Adipocyte (in vitro differentiated cells): ENCODE measurements around the gene SLC16A12.
"Not testable (repeated sequence)": the region's sequence is repeated elsewhere in the genome, so short reads cannot be mapped to it uniquely, and the experiment has no call there.

ENCODE experiments used
- DNase-seq: peaks from one replicate; pipeline ENCODE4 v3.0.0-alpha.2; 2015; ENCODE audit warnings: low read depth
- H3K27me3 ChIP-seq: replicated peaks from 2 replicates; pipeline ENCODE4 v1.7.0; 2013; ENCODE audit warnings: mild to moderate bottlenecking, low read length, moderate library complexity; ENCODE audit not compliant: control insufficient read depth, insufficient read depth
- H3K36me3 ChIP-seq: 2 replicates; pipeline ENCODE4 v1.7.0; 2013; ENCODE audit warnings: low read length, mild to moderate bottlenecking, moderate library complexity; ENCODE audit not compliant: control insufficient read depth, insufficient read depth, severe bottlenecking
- H3K4me1 ChIP-seq: 2 replicates; pipeline ENCODE4 v1.7.0; 2013; ENCODE audit warnings: mild to moderate bottlenecking, low read length, moderate library complexity; ENCODE audit not compliant: control insufficient read depth, insufficient read depth
- H3K4me3 ChIP-seq: 2 replicates; pipeline ENCODE4 v1.7.0; 2013; ENCODE audit warnings: mild to moderate bottlenecking, low read length, moderate library complexity
- H3K9ac ChIP-seq: 2 replicates; pipeline ENCODE4 v1.7.0; 2013; ENCODE audit warnings: mild to moderate bottlenecking, low read length, moderate library complexity
- H3K9me3 ChIP-seq: 2 replicates; pipeline ENCODE4 v1.7.0; 2013; ENCODE audit warnings: mild to moderate bottlenecking, low read length, moderate library complexity; ENCODE audit not compliant: control insufficient read depth

The SLC16A12 gene

DNA sequence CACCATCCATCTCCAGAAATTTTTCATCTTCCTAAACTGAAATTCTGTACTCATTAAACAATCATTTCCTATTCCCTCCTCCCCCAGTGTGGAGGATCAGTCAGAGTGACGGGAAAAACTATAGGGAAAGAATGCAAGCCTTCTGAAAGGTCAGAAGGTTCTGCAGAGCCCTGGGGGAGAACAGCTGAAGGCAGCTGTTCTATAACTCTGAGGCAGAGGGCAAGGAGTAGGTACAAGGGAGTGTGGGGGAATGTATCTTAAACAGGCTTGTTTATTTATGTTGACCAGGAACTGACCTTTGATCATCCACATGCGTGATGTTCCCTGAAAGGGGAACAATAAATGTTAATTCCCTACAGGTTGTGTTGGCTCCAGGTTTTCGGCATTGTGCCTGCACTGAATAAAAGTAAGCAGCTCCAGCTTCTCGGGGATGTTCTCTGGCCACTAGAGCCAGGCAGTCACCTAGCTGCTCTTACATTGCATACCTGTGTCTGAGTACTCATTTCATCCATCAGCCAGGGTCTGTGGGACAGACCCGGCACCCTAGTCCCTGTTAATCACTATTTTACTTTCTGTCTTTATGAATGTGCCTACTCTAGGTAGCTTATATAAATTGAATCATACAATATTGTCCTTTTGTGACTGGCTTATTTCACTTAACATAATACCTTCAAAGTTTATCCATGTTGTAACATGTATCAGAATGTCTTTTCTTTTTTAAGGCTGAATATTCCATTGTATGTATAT, 137.2 kb downstream of the SLC16A12 start:
- Histone ChIP-seq H3K4me3 (no peak overlapping the region), H3K9me3 (no peaks in the 10 kb centered on the region), H3K27me3 (no peaks in the 10 kb centered on the region), H3K9ac (no peak overlapping the region), H3K4me1 (peaks cover 5% of the 10 kb centered on the region), H3K36me3 (peaks cover 11% of the 10 kb centered on the region)
- DNase-seq, result peak; percentile 28

GRCh38 chr10:89395141-89395540, 140.3 kb downstream of the SLC16A12 start:
- no peaks in the 10 kb centered on the region for H3K27me3 ChIP-seq
- no peaks in the 10 kb centered on the region for H3K9me3 ChIP-seq
- no peak overlapping the region for H3K9ac ChIP-seq
- no peaks in the 10 kb centered on the region for H3K36me3 ChIP-seq
- no peak overlapping the region for H3K4me3 ChIP-seq
- H3K4me1 ChIP-seq, result peaks cover 17% of the 10 kb centered on the region
- no peak for DNase-seq

DNA sequence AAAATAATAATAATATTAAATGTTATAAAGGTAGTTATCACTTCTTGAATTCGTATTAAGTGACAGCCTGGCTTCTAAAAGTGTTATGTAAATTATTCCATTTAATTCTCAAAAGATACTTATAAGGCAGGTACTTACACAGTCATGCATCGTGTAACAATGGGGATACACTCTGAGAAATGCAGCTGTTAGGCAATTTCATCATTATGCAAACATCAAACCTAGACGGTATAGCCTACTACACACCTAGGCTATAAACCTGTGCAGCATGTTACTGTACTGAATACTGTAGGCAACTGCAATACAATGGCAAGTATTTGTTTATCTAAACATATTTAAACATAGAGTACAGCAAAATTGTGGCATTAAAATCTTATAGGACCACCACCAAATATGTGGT, 141.5 kb downstream of the SLC16A12 start:
- DNase-seq, result no peak
- Histone ChIP-seq H3K27me3 (no peaks in the 10 kb centered on the region), H3K9ac (no peak overlapping the region), H3K36me3 (no peaks in the 10 kb centered on the region), H3K9me3 (no peaks in the 10 kb centered on the region), H3K4me1 (peaks cover 17% of the 10 kb centered on the region), H3K4me3 (peak overlapping the region; percentile 92)

- no peaks in the 10 kb centered on the region for H3K9me3 ChIP-seq
- no peaks in the 10 kb centered on the region for H3K36me3 ChIP-seq
- no peaks in the 10 kb centered on the region for H3K27me3 ChIP-seq
- H3K4me3 ChIP-seq, result peak overlapping the region; percentile 92
- peaks cover 17% of the 10 kb centered on the region for H3K4me1 ChIP-seq
- peak; percentile 91 for DNase-seq
- peak overlapping the region; percentile 87 for H3K9ac ChIP-seq
Observed at GRCh38 chr10:89392974-89393373, 142.4 kb downstream of the SLC16A12 start.

DNA sequence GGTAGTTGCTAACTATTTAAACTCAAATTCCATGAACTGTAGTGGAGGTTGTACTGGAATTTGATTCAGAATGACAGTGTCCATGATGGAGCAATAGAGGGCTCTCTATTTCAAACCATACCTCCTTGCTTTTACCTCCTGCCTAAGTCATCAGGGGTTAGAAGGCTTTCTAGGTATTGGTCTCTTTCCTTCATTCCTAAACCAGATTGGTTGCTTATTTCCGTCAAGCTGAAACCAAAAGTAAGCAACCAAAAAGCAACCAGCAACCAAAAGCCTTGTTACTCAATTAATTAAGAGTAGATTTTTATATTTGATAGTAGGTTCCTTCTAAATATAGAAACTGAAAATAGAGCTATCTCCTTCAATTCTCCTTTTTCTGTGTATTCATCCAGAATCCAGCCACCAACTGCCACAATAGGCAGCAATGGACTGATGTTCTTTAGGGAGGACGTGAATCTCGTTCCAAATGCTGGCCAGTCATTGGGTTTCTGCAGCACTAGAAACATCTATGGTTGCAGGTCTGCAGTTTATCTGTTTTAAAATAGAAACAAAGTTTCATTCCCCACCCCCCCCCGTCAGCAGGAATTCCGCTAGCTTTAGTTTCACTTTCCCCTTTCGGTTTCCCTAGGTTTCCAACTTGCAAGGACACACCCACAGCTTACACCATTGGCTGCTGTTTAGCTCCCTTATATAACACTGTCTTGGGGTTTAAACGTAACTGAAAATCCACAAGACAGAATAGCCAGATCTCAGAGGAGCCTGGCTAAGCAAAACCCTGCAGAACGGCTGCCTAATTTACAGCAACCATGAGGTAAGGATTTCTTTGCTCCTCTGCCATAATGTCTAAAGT, 143.3 kb downstream of the SLC16A12 start, which contains the start of gene IFIT1:
Gene IFIT1, plus strand, starts transcription at position 717 of the 850 bp plus-strand sequence. Its CDS starts 90 bp downstream, at position 807.
- Histone ChIP-seq H3K9me3 (no peaks in the 10 kb centered on the region), H3K9ac (peak within 1 kb of the TSS; percentile 87), H3K4me1 (peaks cover 17% of the 10 kb centered on the region), H3K36me3 (no peaks in the 10 kb centered on the region), H3K27me3 (no peaks in the 10 kb centered on the region), H3K4me3 (peak within 1 kb of the TSS; percentile 92)
- peak; percentile 96 for DNase-seq

GRCh38 chr10:89391226-89391576, 144.2 kb downstream of the SLC16A12 start:
- DNase-seq, H3K9me3 ChIP-seq, H3K4me3 ChIP-seq, H3K36me3 ChIP-seq, H3K27me3 ChIP-seq, H3K9ac ChIP-seq: not testable (repeated sequence)
- peaks cover 17% of the 10 kb centered on the region for H3K4me1 ChIP-seq

- Histone ChIP-seq H3K36me3 (no peaks in the 10 kb centered on the region), H3K4me3 (no peak overlapping the region), H3K4me1 (peaks cover 17% of the 10 kb centered on the region), H3K9me3 (no peaks in the 10 kb centered on the region), H3K27me3 (no peaks in the 10 kb centered on the region), H3K9ac (no peak overlapping the region)
- DNase-seq, result no peak
Observed at GRCh38 chr10:89390476-89391225, 144.7 kb downstream of the SLC16A12 start.

DNA sequence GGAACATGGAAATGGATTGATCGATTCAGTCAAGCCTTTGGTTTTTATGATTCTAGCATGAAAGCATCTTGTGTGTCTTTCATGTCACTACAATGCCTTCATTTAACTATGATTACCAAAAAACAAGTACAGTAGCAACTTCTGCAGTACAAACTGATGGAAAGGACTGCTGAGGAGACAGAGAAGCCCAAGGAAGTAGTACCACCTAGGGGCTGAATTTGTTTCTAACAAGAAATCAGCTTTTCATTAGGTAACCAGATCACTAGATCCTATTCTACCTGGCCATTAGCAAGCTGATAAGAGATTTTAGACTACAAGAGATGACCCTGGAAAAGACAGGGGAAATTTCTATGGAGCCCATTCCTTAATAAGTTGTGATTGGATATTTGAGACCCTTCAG, 146.1 kb downstream of the SLC16A12 start:
- no peaks in the 10 kb centered on the region for H3K27me3 ChIP-seq
- H3K4me1 ChIP-seq, result peaks cover 17% of the 10 kb centered on the region
- H3K4me3 ChIP-seq, result no peak overlapping the region
- no peak overlapping the region for H3K9ac ChIP-seq
- H3K36me3 ChIP-seq, result no peaks in the 10 kb centered on the region
- no peaks in the 10 kb centered on the region for H3K9me3 ChIP-seq
- peak; percentile 40 for DNase-seq

- H3K9ac ChIP-seq, result no peak overlapping the region
- no peaks in the 10 kb centered on the region for H3K9me3 ChIP-seq
- H3K4me1 ChIP-seq, result peaks cover 14% of the 10 kb centered on the region
- no peaks in the 10 kb centered on the region for H3K36me3 ChIP-seq
- no peak for DNase-seq
- no peaks in the 10 kb centered on the region for H3K27me3 ChIP-seq
- no peak overlapping the region for H3K4me3 ChIP-seq
Observed at GRCh38 chr10:89388806-89389205, 146.6 kb downstream of the SLC16A12 start.

GRCh38 chr10:89384474-89385340, 150.7 kb downstream of the SLC16A12 start:
- no peak overlapping the region for H3K4me3 ChIP-seq
- H3K4me1 ChIP-seq, result no peaks in the 10 kb centered on the region
- no peaks in the 10 kb centered on the region for H3K27me3 ChIP-seq
- DNase-seq, result peak; percentile 9
- H3K9me3 ChIP-seq, result no peaks in the 10 kb centered on the region
- H3K9ac ChIP-seq, result no peak overlapping the region
- no peaks in the 10 kb centered on the region for H3K36me3 ChIP-seq
